ENCODE data around the gene SELENOF. TPM values are rescaled to one million over a fixed set of nuclear protein-coding genes. Genes with fewer than 3 reads are reported as not detected.

SELENOF gene
- 125 and 179 TPM in 2 replicates for total RNA-seq (ENCODE audit: low replicate concordance)

DNA sequence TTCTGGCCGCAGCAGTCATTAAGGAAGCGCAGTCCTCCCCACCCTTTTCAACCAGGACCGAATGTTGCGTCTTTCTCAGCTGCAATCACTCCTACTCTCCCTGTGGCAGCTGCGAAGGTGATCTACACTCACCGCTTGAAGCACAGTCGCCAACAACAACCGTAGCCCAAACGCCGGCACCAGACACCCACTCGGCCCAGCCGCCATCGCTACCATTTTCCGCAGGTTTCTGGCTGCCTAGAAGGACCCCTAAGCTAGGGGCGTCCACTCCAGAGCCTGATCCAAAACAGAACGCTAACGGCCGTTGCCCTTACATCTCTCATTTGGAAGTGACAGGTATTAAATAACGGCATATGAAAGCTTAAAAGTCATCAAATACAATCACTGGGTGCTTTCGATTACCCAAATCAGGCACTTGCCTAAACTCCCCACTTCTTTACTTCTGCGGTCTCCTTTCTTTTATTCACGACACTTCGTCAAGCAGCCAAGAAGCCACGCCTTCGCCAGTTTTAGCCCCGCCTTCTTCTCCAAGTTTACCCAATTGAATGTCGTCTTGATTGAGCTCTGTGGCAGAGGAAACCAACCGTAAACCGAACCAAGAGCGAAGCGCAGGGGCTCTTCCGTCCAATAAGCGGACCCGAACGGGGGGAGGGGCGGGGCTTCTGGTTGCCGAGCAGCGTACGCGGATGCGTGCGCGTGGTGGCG lies at the start of gene SELENOF:
Gene SELENOF (minus strand): TSS at position 231 of the 705 bp plus-strand sequence. CDS start 15 bp downstream, at position 216.

DNA sequence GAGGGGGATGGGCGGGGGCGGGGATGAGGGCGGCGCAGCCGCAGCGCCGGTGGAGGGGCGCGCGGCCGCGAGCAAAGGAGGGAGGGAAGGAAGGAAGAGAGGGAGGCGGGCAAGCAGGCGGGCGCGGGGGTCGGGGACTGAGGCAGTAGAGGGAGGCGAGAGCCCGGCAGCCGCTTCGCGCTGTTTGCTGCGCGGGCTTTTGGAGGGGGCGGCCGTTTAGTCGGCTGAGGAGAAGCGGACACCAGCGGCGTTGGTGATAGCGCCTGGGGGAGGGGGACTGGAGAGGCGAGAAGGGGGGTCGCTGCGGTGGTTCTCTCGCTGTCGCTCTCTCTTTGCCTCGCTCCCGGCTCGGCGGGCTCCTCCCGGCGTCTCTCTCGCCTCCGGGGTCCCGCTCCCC lies 673 bp upstream of the SELENOF start, which contains the start of gene HS2ST1:
Gene HS2ST1 (plus strand): TSS at position 35 of the 397 bp plus-strand sequence.

Other genes with a start within 250 kb of the SELENOF start
- 34.8 and 39.0 TPM in 2 replicates for gene SH3GLB1, start 209.6 kb downstream of the SELENOF start, total RNA-seq (ENCODE audit: low replicate concordance)
- 19.1 and 31.1 TPM in 2 replicates for gene HS2ST1, start 509 bp upstream of the SELENOF start, total RNA-seq (ENCODE audit: low replicate concordance)

Measured in smooth muscle cell of the coronary artery (primary cell).